ENCODE data around the gene TMTC1.

TMTC1 gene

DNA sequence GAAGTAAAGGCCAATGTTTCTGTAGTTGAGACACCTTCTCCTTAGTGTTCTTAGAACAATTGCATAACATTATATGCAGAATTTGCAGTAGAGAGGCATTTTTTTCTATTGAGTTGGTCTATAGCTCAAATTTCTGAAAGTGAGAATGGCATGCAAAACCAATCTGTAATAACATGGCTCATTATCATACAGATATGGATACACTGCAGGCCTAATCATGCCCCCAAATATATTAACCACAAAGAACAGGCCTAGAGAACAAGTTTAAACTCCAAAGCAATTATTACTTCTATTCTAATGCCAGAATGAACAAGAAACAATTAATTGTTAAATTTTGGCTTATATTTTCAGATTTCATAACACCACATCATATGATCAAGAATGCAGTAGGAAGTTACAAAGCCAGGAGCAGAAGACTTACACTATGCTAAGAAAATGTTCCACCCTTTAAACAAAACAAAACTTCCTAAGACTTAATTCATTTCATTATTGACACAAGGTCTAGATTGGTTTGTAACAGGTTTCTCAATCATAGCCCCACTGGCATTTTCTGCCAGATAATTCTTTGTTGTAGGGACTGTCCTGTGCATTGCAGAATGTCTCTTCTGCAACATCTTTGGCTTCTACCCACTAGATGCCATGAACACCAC lies 26.9 kb downstream of the TMTC1 start:
- H3K4me1 ChIP-seq (ENCODE audit: control insufficient read depth, insufficient read depth, low read length), result peaks cover 4% of the 10 kb centered on the region
- no peak overlapping the region for H3K27ac ChIP-seq (ENCODE audit: low read length)
- no peak overlapping the region for H3K4me3 ChIP-seq (ENCODE audit: low read length in 2 of 2)
- no peaks in the 10 kb centered on the region for H3K9me3 ChIP-seq (ENCODE audit: control insufficient read depth in 2 of 2, low read length in 2 of 2)
- no peaks in the 10 kb centered on the region for H3K27me3 ChIP-seq (ENCODE audit: control insufficient read depth in 1 of 2, insufficient read depth in 2 of 2, low read length in 2 of 2)
- H3K9ac ChIP-seq (ENCODE audit: low read length in 2 of 2), result no peak overlapping the region
- H3K36me3 ChIP-seq (ENCODE audit: control insufficient read depth in 2 of 2, insufficient read depth in 2 of 2, low read length in 2 of 2), result peaks cover 21 to 25% of the 10 kb centered on the region in 2 donors

DNA sequence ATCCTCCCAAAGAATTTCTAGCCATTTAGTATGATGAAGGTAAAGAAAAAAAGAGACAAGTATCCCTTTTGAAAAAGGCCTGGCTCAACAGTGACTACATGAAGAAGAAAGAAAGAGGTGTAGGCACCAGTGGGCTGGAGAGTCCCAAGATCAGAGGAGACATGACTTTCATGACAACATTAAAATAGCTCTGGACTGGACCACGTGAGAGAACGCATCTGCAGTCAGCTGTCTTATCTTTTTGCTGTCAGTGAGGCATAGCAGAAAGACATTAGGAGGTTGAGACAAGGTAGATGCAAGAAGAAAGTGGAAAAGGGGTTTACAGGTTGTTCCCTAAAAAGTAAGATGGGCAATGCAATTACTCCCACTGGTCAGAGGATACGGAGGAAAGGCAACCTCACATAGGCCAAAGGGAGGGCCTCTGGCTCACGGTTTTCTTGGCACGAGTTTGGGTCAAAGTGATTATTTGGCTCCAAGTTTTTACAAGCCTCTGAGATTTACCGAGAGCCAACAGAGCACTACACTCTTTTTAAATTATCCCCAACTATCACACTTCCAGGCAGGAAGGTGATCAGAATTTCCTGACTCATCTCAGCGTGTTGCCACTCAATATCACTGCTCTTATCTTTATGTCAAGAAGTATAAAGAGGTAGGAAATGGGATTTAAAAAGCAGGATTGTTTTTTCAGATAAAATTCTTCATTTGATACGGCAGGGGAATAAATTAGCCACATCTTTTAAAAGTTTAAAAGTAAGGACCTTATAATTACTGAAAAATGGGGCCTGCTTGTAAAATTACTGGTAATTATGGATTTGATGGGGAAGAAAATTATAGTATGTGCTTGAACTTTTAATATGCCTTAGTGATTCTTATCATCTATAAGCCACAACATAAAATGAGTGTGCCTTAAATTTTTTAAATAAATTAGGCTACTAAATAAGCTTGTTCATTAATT lies 29.2 kb downstream of the TMTC1 start:
- Histone ChIP-seq H3K9ac (ENCODE audit: low read length in 2 of 2) (no peak overlapping the region), H3K27me3 (ENCODE audit: control insufficient read depth in 1 of 2, insufficient read depth in 2 of 2, low read length in 2 of 2) (no peaks in the 10 kb centered on the region), H3K9me3 (ENCODE audit: control insufficient read depth in 2 of 2, low read length in 2 of 2) (no peaks in the 10 kb centered on the region), H3K27ac (ENCODE audit: low read length) (no peak overlapping the region), H3K36me3 (ENCODE audit: control insufficient read depth in 2 of 2, insufficient read depth in 2 of 2, low read length in 2 of 2) (peaks cover 28 to 37% of the 10 kb centered on the region in 2 donors), H3K4me1 (ENCODE audit: control insufficient read depth, insufficient read depth, low read length) (peaks cover 4% of the 10 kb centered on the region), H3K4me3 (ENCODE audit: low read length in 2 of 2) (no peak overlapping the region)

GRCh38 chr12:29752121-29752520 lies 31.6 kb downstream of the TMTC1 start:
- no peaks in the 10 kb centered on the region for H3K9me3 ChIP-seq (ENCODE audit: control insufficient read depth in 2 of 2, low read length in 2 of 2)
- H3K4me3 ChIP-seq (ENCODE audit: low read length in 2 of 2), result no peak overlapping the region
- H3K27ac ChIP-seq (ENCODE audit: low read length), result no peak overlapping the region
- peaks cover 4% of the 10 kb centered on the region for H3K4me1 ChIP-seq (ENCODE audit: control insufficient read depth, insufficient read depth, low read length)
- H3K9ac ChIP-seq (ENCODE audit: low read length in 2 of 2), result no peak overlapping the region
- H3K36me3 ChIP-seq (ENCODE audit: control insufficient read depth in 2 of 2, insufficient read depth in 2 of 2, low read length in 2 of 2), result peaks cover 23 to 31% of the 10 kb centered on the region in 2 donors
- H3K27me3 ChIP-seq (ENCODE audit: control insufficient read depth in 1 of 2, insufficient read depth in 2 of 2, low read length in 2 of 2), result no peaks in the 10 kb centered on the region

DNA sequence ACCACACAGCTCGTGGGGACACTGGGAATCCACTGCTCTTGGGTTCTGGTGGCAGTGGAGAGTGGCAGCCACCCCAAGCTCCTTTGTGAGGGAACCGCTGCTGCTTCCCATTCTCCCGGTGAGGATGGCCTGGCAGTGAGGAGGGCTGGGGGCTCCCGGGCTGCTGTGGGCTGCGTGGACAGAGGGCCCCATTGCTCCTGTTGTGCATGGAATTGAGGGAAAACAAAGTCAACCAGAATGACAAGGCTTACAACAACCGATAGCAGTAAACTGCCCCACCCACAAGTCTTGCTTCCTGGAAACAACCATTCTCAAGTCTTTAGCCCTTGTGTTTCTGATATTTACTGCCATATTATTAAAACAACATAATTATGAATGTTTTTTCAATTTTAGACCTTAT lies 32.1 kb downstream of the TMTC1 start:
- no peak overlapping the region for H3K4me3 ChIP-seq (ENCODE audit: low read length in 2 of 2)
- H3K27ac ChIP-seq (ENCODE audit: low read length), result no peak overlapping the region
- H3K9ac ChIP-seq (ENCODE audit: low read length in 2 of 2), result no peak overlapping the region
- no peaks in the 10 kb centered on the region for H3K9me3 ChIP-seq (ENCODE audit: control insufficient read depth in 2 of 2, low read length in 2 of 2)
- H3K36me3 ChIP-seq (ENCODE audit: control insufficient read depth in 2 of 2, insufficient read depth in 2 of 2, low read length in 2 of 2), result peaks cover 22 to 30% of the 10 kb centered on the region in 2 donors
- H3K27me3 ChIP-seq (ENCODE audit: control insufficient read depth in 1 of 2, insufficient read depth in 2 of 2, low read length in 2 of 2), result no peaks in the 10 kb centered on the region
- H3K4me1 ChIP-seq (ENCODE audit: control insufficient read depth, insufficient read depth, low read length), result peaks cover 4% of the 10 kb centered on the region

- H3K9me3 ChIP-seq (ENCODE audit: control insufficient read depth in 2 of 2, low read length in 2 of 2), result no peaks in the 10 kb centered on the region
- H3K9ac ChIP-seq (ENCODE audit: low read length in 2 of 2), result no peak overlapping the region
- H3K4me1 ChIP-seq (ENCODE audit: control insufficient read depth, insufficient read depth, low read length), result peaks cover 4% of the 10 kb centered on the region
- no peaks in the 10 kb centered on the region for H3K27me3 ChIP-seq (ENCODE audit: control insufficient read depth in 1 of 2, insufficient read depth in 2 of 2, low read length in 2 of 2)
- H3K36me3 ChIP-seq (ENCODE audit: control insufficient read depth in 2 of 2, insufficient read depth in 2 of 2, low read length in 2 of 2), result peaks cover 22 to 35% of the 10 kb centered on the region in 2 donors
- no peak overlapping the region for H3K4me3 ChIP-seq (ENCODE audit: low read length in 2 of 2)
- no peak overlapping the region for H3K27ac ChIP-seq (ENCODE audit: low read length)
These were observed 32.9 kb downstream of the TMTC1 start for GRCh38 chr12:29750928-29751220.

DNA sequence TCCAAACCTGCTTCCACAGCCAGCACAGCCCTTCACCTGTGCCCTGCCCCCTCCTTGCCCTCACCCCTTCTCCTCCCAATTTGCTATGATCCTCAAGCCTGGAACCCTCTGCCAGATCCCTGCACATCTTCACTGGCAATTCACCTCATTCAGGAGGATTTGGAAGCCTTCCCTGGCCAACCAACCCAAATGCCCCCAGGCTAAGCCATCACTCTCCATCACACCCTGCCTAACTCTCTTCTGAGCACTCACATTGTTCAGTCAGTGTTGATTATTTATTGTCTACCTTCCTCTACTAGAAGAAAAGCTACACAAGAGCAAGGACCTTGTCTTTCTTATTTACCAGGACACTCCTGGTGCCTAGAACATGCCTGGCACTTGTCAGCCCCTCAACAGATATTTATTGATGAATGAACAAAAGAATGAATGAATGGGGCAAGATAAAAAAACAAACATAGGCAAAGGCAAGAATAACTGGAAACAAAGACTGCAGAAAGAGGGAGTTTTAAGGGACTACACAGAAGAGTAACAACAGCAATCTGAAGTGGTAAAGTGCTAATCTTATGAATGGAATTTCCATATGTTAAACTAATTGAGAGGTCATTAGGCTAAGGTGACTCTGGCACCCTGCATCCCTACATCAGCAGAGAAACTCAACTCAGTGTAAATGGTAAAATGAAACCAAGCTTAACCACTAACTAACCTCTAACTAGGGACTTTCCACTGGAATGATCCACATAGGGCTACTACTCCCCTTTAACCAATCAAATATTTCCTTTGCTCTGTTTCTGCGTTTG lies 33.4 kb downstream of the TMTC1 start:
- Histone ChIP-seq H3K36me3 (ENCODE audit: control insufficient read depth in 2 of 2, insufficient read depth in 2 of 2, low read length in 2 of 2) (peaks cover 22 to 32% of the 10 kb centered on the region in 2 donors), H3K4me3 (ENCODE audit: low read length in 2 of 2) (no peak overlapping the region)

DNA sequence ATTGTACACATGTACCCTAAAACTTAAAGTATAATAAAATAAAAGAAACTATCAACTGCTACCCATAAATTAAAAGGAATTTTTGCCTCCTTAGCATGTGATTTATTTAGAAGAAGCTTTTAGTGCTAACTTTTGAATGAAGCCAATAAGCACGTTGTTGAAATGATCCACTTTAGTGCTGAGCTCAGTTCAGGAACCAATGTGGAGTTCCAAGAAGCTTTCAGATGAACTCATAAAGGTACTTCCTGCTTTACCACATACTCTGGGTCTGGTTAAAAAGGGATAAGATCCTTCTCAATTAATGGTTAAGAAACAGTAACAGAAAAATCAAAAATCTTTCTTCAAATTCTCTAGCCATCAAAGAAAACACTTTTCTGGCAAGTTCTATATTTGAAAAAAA lies 39.4 kb downstream of the TMTC1 start:
- H3K4me3 ChIP-seq (ENCODE audit: low read length in 2 of 2), result no peak overlapping the region
- H3K4me1 ChIP-seq (ENCODE audit: control insufficient read depth, insufficient read depth, low read length), result peaks cover 3% of the 10 kb centered on the region
- no peaks in the 10 kb centered on the region for H3K9me3 ChIP-seq (ENCODE audit: control insufficient read depth in 2 of 2, low read length in 2 of 2)
- no peak overlapping the region for H3K9ac ChIP-seq (ENCODE audit: low read length in 2 of 2)
- peaks cover 2 to 7% of the 10 kb centered on the region in 2 donors for H3K36me3 ChIP-seq (ENCODE audit: control insufficient read depth in 2 of 2, insufficient read depth in 2 of 2, low read length in 2 of 2)
- H3K27me3 ChIP-seq (ENCODE audit: control insufficient read depth in 1 of 2, insufficient read depth in 2 of 2, low read length in 2 of 2), result no peaks in the 10 kb centered on the region
- H3K27ac ChIP-seq (ENCODE audit: low read length), result no peak overlapping the region

More for the DNA sequence above, 33.4 kb downstream of the TMTC1 start:
- Histone ChIP-seq H3K27me3 (ENCODE audit: control insufficient read depth in 1 of 2, insufficient read depth in 2 of 2, low read length in 2 of 2) (no peaks in the 10 kb centered on the region), H3K9me3 (ENCODE audit: control insufficient read depth in 2 of 2, low read length in 2 of 2) (no peaks in the 10 kb centered on the region), H3K27ac (ENCODE audit: low read length) (no peak overlapping the region), H3K4me1 (ENCODE audit: control insufficient read depth, insufficient read depth, low read length) (peaks cover 4% of the 10 kb centered on the region), H3K9ac (ENCODE audit: low read length in 2 of 2) (no peak overlapping the region)

DNA sequence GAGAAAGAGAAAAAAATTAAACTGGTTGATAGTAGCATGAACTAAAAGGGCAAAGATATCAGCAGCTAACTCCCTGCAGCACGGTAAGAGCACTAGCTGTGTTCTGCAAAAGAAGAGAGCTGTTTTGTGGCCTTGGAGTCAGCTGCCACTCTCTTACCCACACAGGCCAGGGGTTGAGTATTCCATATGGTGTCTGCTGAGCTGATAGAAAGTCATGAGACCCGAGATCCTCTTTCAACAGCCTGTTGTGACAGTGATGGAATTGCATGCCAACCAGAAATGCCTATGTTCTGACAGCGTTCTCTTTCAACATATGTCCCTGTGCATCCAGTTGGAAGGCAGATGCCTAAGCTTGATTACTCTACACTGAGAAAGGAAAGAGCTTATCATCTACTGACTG lies 39.9 kb downstream of the TMTC1 start:
- Histone ChIP-seq H3K9ac (ENCODE audit: low read length in 2 of 2) (no peak overlapping the region), H3K4me1 (ENCODE audit: control insufficient read depth, insufficient read depth, low read length) (peaks cover 7% of the 10 kb centered on the region), H3K27ac (ENCODE audit: low read length) (no peak overlapping the region), H3K9me3 (ENCODE audit: control insufficient read depth in 2 of 2, low read length in 2 of 2) (no peaks in the 10 kb centered on the region), H3K4me3 (ENCODE audit: low read length in 2 of 2) (no peak overlapping the region), H3K36me3 (ENCODE audit: control insufficient read depth in 2 of 2, insufficient read depth in 2 of 2, low read length in 2 of 2) (peaks cover 2 to 7% of the 10 kb centered on the region in 2 donors), H3K27me3 (ENCODE audit: control insufficient read depth in 1 of 2, insufficient read depth in 2 of 2, low read length in 2 of 2) (no peaks in the 10 kb centered on the region)

DNA sequence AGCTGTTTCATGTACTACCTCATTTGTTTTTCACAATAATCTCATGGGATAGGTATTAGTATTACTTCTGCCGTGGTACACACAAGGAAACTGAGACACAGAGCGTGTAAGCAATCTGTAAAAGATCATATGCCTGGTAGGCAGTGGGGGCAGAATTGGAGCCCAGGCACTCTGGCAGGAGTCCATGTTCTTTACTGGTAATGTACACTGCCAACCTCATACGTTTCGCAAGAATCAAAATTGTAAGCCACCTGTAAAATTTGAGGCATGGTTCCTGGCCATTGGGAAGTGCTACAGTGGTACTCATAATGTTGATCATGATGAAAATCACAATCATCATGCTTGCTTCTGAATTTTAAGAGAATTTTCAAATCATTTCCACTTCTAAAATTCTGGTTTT lies 40.7 kb downstream of the TMTC1 start:
- H3K27ac ChIP-seq (ENCODE audit: low read length), result no peak overlapping the region
- H3K4me1 ChIP-seq (ENCODE audit: control insufficient read depth, insufficient read depth, low read length), result peaks cover 7% of the 10 kb centered on the region
- H3K9me3 ChIP-seq (ENCODE audit: control insufficient read depth in 2 of 2, low read length in 2 of 2), result no peaks in the 10 kb centered on the region

DNA sequence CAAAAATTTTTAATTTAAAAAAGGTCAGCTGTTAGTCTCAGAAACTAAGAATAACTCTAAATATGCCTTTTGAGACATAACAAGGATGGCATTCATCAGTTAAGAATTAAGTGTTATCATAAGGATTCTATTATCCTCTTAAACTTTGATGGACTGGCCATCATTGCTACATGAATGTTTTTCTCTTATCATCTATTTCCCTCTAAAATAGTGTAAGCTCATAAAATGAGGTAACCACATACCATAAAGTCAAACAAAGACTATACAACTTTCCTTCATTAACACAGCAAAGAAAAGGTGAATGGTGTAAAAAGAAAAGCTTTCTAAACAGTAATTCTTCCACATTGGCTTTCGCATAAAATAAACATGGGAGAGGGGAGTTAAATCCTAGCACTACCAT lies 41.1 kb downstream of the TMTC1 start:
- no peaks in the 10 kb centered on the region for H3K9me3 ChIP-seq (ENCODE audit: control insufficient read depth in 2 of 2, low read length in 2 of 2)
- no peak overlapping the region for H3K27ac ChIP-seq (ENCODE audit: low read length)
- no peak overlapping the region for H3K9ac ChIP-seq (ENCODE audit: low read length in 2 of 2)
- H3K36me3 ChIP-seq (ENCODE audit: control insufficient read depth in 2 of 2, insufficient read depth in 2 of 2, low read length in 2 of 2), result peaks cover 2 to 7% of the 10 kb centered on the region in 2 donors
- H3K27me3 ChIP-seq (ENCODE audit: control insufficient read depth in 1 of 2, insufficient read depth in 2 of 2, low read length in 2 of 2), result no peaks in the 10 kb centered on the region
- no peak overlapping the region for H3K4me3 ChIP-seq (ENCODE audit: low read length in 2 of 2)
- H3K4me1 ChIP-seq (ENCODE audit: control insufficient read depth, insufficient read depth, low read length), result peaks cover 10% of the 10 kb centered on the region

More for the DNA sequence above, 40.7 kb downstream of the TMTC1 start:
- no peak overlapping the region for H3K9ac ChIP-seq (ENCODE audit: low read length in 2 of 2)
- peaks cover 2 to 7% of the 10 kb centered on the region in 2 donors for H3K36me3 ChIP-seq (ENCODE audit: control insufficient read depth in 2 of 2, insufficient read depth in 2 of 2, low read length in 2 of 2)
- no peaks in the 10 kb centered on the region for H3K27me3 ChIP-seq (ENCODE audit: control insufficient read depth in 1 of 2, insufficient read depth in 2 of 2, low read length in 2 of 2)
- H3K4me3 ChIP-seq (ENCODE audit: low read length in 2 of 2), result no peak overlapping the region
